ENCODE data around the gene FBXO7. TPM values are rescaled to one million over a fixed set of nuclear protein-coding genes. Genes with fewer than 3 reads are reported as not detected.

Gene FBXO7
- total RNA-seq, 1 experiment from 2014 or later: 47.8 TPM

DNA sequence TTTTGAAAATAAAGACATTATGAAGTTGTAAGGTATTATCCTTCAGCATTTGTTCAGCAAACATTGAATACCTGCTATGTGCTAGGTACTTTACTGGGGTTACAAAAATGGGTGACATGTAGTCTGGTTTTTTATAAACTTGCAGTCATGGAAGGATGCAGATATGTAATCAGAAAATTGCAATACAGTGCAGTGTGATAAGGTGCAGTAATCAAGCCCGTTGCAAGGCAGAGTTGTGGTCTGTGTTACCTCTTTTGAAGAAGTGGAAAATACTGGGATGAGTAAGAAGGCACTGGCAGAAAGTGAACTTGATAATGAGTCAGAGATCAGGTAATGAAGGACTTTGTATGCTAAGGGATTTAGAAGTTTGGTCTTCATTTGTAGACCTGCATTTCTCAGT lies 8.1 kb downstream of the FBXO7 start:
- H2BK15ac ChIP-seq (ENCODE audit: low read depth, low read length): no peak overlapping the region
- no peak overlapping the region for H3T11ph ChIP-seq (ENCODE audit: low read length)
- Mint-ChIP-seq H3K36me3 (ENCODE audit: insufficient read depth in 1 of 3, low read depth in 3 of 3) (peaks cover 4 to 16% (median 11%) of the 10 kb centered on the region in 3 experiments; a peak in 6 of 7 replicates), H3K4me3 (no peak overlapping the region), H3K27ac (no peak overlapping the region), H3K4me1 (no peaks in the 10 kb centered on the region), H3K27me3 (ENCODE audit: low read depth) (no peaks in the 10 kb centered on the region), H3K9me3 (no peaks in the 10 kb centered on the region)
- H3K4me2 ChIP-seq (ENCODE audit: insufficient read depth, insufficient read length, low read length): no peak overlapping the region
- H3K9me3 ChIP-seq (ENCODE audit: control insufficient read depth, low read depth, low read length): no peaks in the 10 kb centered on the region
- TF ChIP-seq, protein P1, sequence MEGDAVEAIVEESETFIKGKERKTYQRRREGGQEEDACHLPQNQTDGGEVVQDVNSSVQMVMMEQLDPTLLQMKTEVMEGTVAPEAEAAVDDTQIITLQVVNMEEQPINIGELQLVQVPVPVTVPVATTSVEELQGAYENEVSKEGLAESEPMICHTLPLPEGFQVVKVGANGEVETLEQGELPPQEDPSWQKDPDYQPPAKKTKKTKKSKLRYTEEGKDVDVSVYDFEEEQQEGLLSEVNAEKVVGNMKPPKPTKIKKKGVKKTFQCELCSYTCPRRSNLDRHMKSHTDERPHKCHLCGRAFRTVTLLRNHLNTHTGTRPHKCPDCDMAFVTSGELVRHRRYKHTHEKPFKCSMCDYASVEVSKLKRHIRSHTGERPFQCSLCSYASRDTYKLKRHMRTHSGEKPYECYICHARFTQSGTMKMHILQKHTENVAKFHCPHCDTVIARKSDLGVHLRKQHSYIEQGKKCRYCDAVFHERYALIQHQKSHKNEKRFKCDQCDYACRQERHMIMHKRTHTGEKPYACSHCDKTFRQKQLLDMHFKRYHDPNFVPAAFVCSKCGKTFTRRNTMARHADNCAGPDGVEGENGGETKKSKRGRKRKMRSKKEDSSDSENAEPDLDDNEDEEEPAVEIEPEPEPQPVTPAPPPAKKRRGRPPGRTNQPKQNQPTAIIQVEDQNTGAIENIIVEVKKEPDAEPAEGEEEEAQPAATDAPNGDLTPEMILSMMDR (conservative IDR thresholded peaks at IDR 0.05): no peak
- no peak overlapping the region for H3K9ac ChIP-seq (ENCODE audit: extremely low read depth, insufficient read length, low read length)
- no peak overlapping the region for H3K23ac ChIP-seq (ENCODE audit: insufficient read length, low read depth, low read length)
- no peak overlapping the region for H3K18ac ChIP-seq (ENCODE audit: insufficient read length, low read depth, low read length)
- H3K4ac ChIP-seq (ENCODE audit: low read depth, low read length): no peak overlapping the region
- H2AFZ ChIP-seq (ENCODE audit: low read length): no peak overlapping the region
- H3K27me3 ChIP-seq (ENCODE audit: insufficient read depth, low read length): no peaks in the 10 kb centered on the region
- no CpG with 5 or more reads among the region's 1 CpG for WGBS (ENCODE audit: extremely low coverage, insufficient read length, low lambda C conversion rate)
- H2BK5ac ChIP-seq (ENCODE audit: insufficient read length, low read length): no peak overlapping the region
- no peak overlapping the region for H3K27ac ChIP-seq (ENCODE audit: insufficient read length, low read depth, low read length)
- H2BK120ac ChIP-seq (ENCODE audit: low read depth, low read length, poor library complexity, severe bottlenecking): no peak overlapping the region
- no peak overlapping the region for H4K8ac ChIP-seq (replicated peaks; ENCODE audit: insufficient read length, low read depth, low read length)
- H4K91ac ChIP-seq (ENCODE audit: insufficient read length, low read depth, low read length): no peak overlapping the region
- no peaks in the 10 kb centered on the region for H3K23me2 ChIP-seq (ENCODE audit: insufficient read length, low read depth, low read length, poor library complexity, severe bottlenecking)
- no peak for DNase-seq
- peaks cover 8% of the 10 kb centered on the region; the same call in 1 of the 2 replicates for H3K79me2 ChIP-seq (ENCODE audit: insufficient read depth, low read length)
- H3K14ac ChIP-seq (ENCODE audit: insufficient read depth, low read length): no peak overlapping the region
- no peak overlapping the region for H2BK12ac ChIP-seq (ENCODE audit: insufficient read length, low read depth, low read length)
- H3K56ac ChIP-seq (ENCODE audit: insufficient read length, low read depth, low read length): no peak overlapping the region
- H4K20me1 ChIP-seq (ENCODE audit: control insufficient read depth, insufficient read depth, insufficient read length): no peaks in the 10 kb centered on the region
- H3K79me1 ChIP-seq (ENCODE audit: insufficient read depth, low read depth, low read length, poor library complexity, severe bottlenecking): peaks cover 3% of the 10 kb centered on the region
- H3K4me1 ChIP-seq (ENCODE audit: insufficient read depth, low read length): no peaks in the 10 kb centered on the region
- no peak overlapping the region for H2BK20ac ChIP-seq (ENCODE audit: low read depth, low read length, poor library complexity, severe bottlenecking)
- H2AK5ac ChIP-seq (ENCODE audit: insufficient read length, low read length): no peak overlapping the region
- H4K5ac ChIP-seq (ENCODE audit: insufficient read length, low read depth, low read length): no peak overlapping the region

Measured in H9 (cell line).